ENCODE results near the gene SORBS1. TPM values are rescaled to one million over a fixed set of nuclear protein-coding genes. Genes with fewer than 3 reads are reported as not detected.

SORBS1 gene
- total and polyA plus RNA-seq, 2 donors (not counting 1 experiment from before 2014, with no cell fraction given): 0.21 to 1.5 TPM

DNA sequence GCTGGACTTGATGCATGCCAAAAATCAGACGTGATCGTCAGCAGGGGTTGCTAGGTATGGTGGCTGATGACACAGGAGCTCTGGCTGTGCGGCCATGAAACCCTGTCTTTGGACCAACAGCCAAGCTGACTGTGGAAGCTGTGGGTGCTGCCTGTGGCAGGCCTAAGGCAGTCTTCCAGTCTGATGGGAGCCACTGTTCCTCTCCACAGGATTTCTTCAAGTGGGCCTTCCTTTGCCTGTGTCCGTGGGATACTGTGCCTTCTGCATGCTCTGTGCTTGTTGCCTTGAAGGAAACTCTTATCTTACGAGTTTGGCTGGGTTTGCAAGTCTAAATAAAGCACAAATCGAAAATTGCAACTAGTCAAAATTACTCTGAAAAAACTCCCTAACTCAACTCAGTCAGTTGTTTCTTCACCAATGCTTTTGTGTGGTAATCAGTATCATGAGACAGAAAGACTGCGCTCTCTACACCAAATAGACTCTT is 168.4 kb downstream of the SORBS1 start:
- 85% methylated on average over 4 of the region's 7 CpGs for WGBS (ENCODE audit: insufficient coverage)

DNA sequence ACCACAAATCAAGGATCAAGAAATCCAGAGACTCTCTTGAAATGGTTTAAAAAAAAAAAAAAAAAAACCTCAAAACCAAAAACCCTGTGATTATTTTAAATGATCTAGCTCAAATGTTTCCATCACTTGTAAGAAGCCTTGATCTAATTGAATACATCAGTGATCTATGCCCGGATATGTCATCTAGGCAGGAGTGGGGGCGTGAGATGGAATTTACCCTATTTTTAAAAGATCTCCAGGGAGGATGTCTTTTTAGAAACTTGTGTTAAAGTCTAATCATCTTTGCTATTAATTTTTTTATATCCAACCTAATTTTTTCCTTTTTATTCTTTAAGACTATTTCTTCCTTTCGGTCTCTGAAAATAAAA is 169.0 kb downstream of the SORBS1 start:
- peaks cover 5% of the 10 kb centered on the region in 2 donors for H3K4me1 ChIP-seq (ENCODE audit: control insufficient read depth in 2 of 2, insufficient read depth in 2 of 2, low read length in 2 of 2)
- no peak overlapping the region for H2AFZ ChIP-seq (ENCODE audit: insufficient read depth, low read depth, low read length, poor library complexity, severe bottlenecking)
- H3K4me2 ChIP-seq (replicated peaks; ENCODE audit: low read depth, low read length, poor library complexity, severe bottlenecking): no peak overlapping the region
- H3K27me3 ChIP-seq (replicated peaks in 1 of 4; ENCODE audit: control extremely low read depth in 1 of 4, control insufficient read depth in 3 of 4, insufficient read depth in 4 of 4, low read length in 3 of 4): peaks cover 0 to 4% (median 0%) of the 10 kb centered on the region in 4 experiments
- no peaks in the 10 kb centered on the region for H3K36me3 ChIP-seq (replicated peaks in 1 of 2; ENCODE audit: control extremely low read depth in 1 of 2, control insufficient read depth in 1 of 2, extremely low read depth in 1 of 2, insufficient read depth in 2 of 2, low read length in 1 of 2)
- Mint-ChIP-seq H3K27me3 (peaks cover 19% of the 10 kb centered on the region), H3K27ac (no peak overlapping the region), H3K4me3 (no peak overlapping the region), H3K4me1 (peaks cover 6% of the 10 kb centered on the region), H3K9me3 (ENCODE audit: insufficient read depth) (no peaks in the 10 kb centered on the region)
- no peaks in the 10 kb centered on the region for H3K79me2 ChIP-seq (ENCODE audit: control insufficient read depth, insufficient read depth, low read length)
- TF ChIP-seq, protein P1, sequence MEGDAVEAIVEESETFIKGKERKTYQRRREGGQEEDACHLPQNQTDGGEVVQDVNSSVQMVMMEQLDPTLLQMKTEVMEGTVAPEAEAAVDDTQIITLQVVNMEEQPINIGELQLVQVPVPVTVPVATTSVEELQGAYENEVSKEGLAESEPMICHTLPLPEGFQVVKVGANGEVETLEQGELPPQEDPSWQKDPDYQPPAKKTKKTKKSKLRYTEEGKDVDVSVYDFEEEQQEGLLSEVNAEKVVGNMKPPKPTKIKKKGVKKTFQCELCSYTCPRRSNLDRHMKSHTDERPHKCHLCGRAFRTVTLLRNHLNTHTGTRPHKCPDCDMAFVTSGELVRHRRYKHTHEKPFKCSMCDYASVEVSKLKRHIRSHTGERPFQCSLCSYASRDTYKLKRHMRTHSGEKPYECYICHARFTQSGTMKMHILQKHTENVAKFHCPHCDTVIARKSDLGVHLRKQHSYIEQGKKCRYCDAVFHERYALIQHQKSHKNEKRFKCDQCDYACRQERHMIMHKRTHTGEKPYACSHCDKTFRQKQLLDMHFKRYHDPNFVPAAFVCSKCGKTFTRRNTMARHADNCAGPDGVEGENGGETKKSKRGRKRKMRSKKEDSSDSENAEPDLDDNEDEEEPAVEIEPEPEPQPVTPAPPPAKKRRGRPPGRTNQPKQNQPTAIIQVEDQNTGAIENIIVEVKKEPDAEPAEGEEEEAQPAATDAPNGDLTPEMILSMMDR (IDR thresholded peaks at IDR 0.05): no peak
- TF ChIP-seq EZH2 (IDR thresholded peaks at IDR 0.05; ENCODE audit: borderline replicate concordance, insufficient read depth, low read depth, low read length, poor library complexity, severe bottlenecking): no peak
- CTCF ChIA-PET: interaction anchor here (0.6 to 1.1 kb wide), 2 partner anchors 54 to 982 kb away, joined by 3 read pairs; no protein-coding TSS in a partner anchor
- POLR2A ChIA-PET: no interaction called here
- no peak overlapping the region for H3K27ac ChIP-seq (ENCODE audit: low read length in 2 of 2)
- ATAC-seq (ENCODE audit: low read depth): no peak
- intact Hi-C loops (cut with micrococcal nuclease): no loop called here
- no peak for DNase-seq
- no peak overlapping the region for H3K4me3 ChIP-seq (ENCODE audit: control extremely low read depth in 1 of 5, extremely low read depth in 1 of 5, insufficient read depth in 1 of 5, low read depth in 2 of 5, low read length in 4 of 5)
- no peaks in the 10 kb centered on the region for H3K9me3 ChIP-seq (ENCODE audit: control extremely low read depth in 1 of 3, control insufficient read depth in 2 of 3, insufficient read depth in 1 of 3, low read length in 2 of 3)
- no CpG with 5 or more reads among the region's 3 CpGs for WGBS (ENCODE audit: insufficient coverage)
- no peak overlapping the region for H3K9ac ChIP-seq (ENCODE audit: low read length)
- H4K20me1 ChIP-seq (ENCODE audit: control insufficient read depth, insufficient read depth, low read length, poor library complexity, severe bottlenecking): no peaks in the 10 kb centered on the region

More for the DNA sequence above, 168.4 kb downstream of the SORBS1 start:
- Histone ChIP-seq H3K79me2 (ENCODE audit: control insufficient read depth, insufficient read depth, low read length) (no peaks in the 10 kb centered on the region), H3K36me3 (replicated peaks in 1 of 2; ENCODE audit: control extremely low read depth in 1 of 2, control insufficient read depth in 1 of 2, extremely low read depth in 1 of 2, insufficient read depth in 2 of 2, low read length in 1 of 2) (no peaks in the 10 kb centered on the region), H3K9ac (ENCODE audit: low read length) (no peak overlapping the region), H3K4me2 (replicated peaks; ENCODE audit: low read depth, low read length, poor library complexity, severe bottlenecking) (no peak overlapping the region), H3K27ac (ENCODE audit: low read length in 2 of 2) (no peak overlapping the region), H3K4me1 (ENCODE audit: control insufficient read depth in 2 of 2, insufficient read depth in 2 of 2, low read length in 2 of 2) (peaks cover under 1% of the 10 kb centered on the region in 2 donors), H3K27me3 (replicated peaks in 1 of 4; ENCODE audit: control extremely low read depth in 1 of 4, control insufficient read depth in 3 of 4, insufficient read depth in 4 of 4, low read length in 3 of 4) (peaks cover 0 to 4% (median 0%) of the 10 kb centered on the region in 4 experiments), H2AFZ (ENCODE audit: insufficient read depth, low read depth, low read length, poor library complexity, severe bottlenecking) (no peak overlapping the region), H4K20me1 (ENCODE audit: control insufficient read depth, insufficient read depth, low read length, poor library complexity, severe bottlenecking) (no peaks in the 10 kb centered on the region), H3K4me3 (ENCODE audit: control extremely low read depth in 1 of 5, extremely low read depth in 1 of 5, insufficient read depth in 1 of 5, low read depth in 2 of 5, low read length in 4 of 5) (no peak overlapping the region), H3K9me3 (ENCODE audit: control extremely low read depth in 1 of 3, control insufficient read depth in 2 of 3, insufficient read depth in 1 of 3, low read length in 2 of 3) (no peaks in the 10 kb centered on the region)
- peaks cover under 1% of the 10 kb centered on the region for H3K4me1 Mint-ChIP-seq
- intact Hi-C loops (cut with micrococcal nuclease): no loop called here
- H3K27me3 Mint-ChIP-seq: peaks cover 24% of the 10 kb centered on the region
- no peak for TF ChIP-seq EZH2 (IDR thresholded peaks at IDR 0.05; ENCODE audit: borderline replicate concordance, insufficient read depth, low read depth, low read length, poor library complexity, severe bottlenecking)
- TF ChIP-seq, protein P1 (IDR thresholded peaks at IDR 0.05): no peak
- ChIA-PET POLR2A (no interaction called here), CTCF (interaction anchor here (1.1 kb wide), 1 partner anchor 54 kb away, joined by 3 read pairs; no protein-coding TSS in a partner anchor)
- H3K27ac Mint-ChIP-seq: no peak overlapping the region
- H3K9me3 Mint-ChIP-seq (ENCODE audit: insufficient read depth): no peaks in the 10 kb centered on the region
- ATAC-seq (ENCODE audit: low read depth) (no peak), DNase-seq (no peak)
- H3K4me3 Mint-ChIP-seq: no peak overlapping the region
